ENCODE data around the gene OR8G1. TPM values are rescaled to one million over a fixed set of nuclear protein-coding genes. Genes with fewer than 3 reads are reported as not detected.

Gene OR8G1
- total RNA-seq, 2 experiments from 2014 or later = not detected

GRCh38 chr11:124211321-124211720 lies 29.6 kb upstream of the OR8G1 start:
- no peak overlapping the region for H3K4me3 ChIP-seq (ENCODE audit: low read depth, low read length, poor library complexity, severe bottlenecking)
- POLR2A ChIA-PET = interaction anchor here (0.5 to 0.7 kb wide), 2 partner anchors 10 to 38 kb away, joined by 3 read pairs; no protein-coding TSS in a partner anchor
- no peaks in the 10 kb centered on the region for H3K9me3 ChIP-seq (ENCODE audit: low read length)
- no peaks in the 10 kb centered on the region for H3K4me1 ChIP-seq (ENCODE audit: insufficient read depth, low read length, poor library complexity, severe bottlenecking)
- no TSS peak for BruUV-seq (replicated peaks)
- no peaks in the 10 kb centered on the region for H4K20me1 ChIP-seq (ENCODE audit: insufficient read depth, low read length)
- no peak for TF ChIP-seq CTCF (conservative IDR thresholded peaks at IDR 0.05; ENCODE audit: low read length)
- no peak for TF ChIP-seq EZH2phosphoT487 (IDR thresholded peaks at IDR 0.05; ENCODE audit: borderline replicate concordance, low read depth, low read length)
- H3K79me2 ChIP-seq (ENCODE audit: insufficient read depth, low read depth, low read length) = no peaks in the 10 kb centered on the region
- H3K4me2 ChIP-seq (ENCODE audit: low read length) = no peak overlapping the region
- no peak overlapping the region for H3K27ac ChIP-seq (ENCODE audit: low read depth, low read length, poor library complexity, severe bottlenecking)
- H3K36me3 ChIP-seq (ENCODE audit: insufficient read depth, low read length) = no peaks in the 10 kb centered on the region
- no peak for DNase-seq (ENCODE audit: low spot score)
- CTCF ChIA-PET (ENCODE audit: unreplicated experiment) = no interaction called here
- no peaks in the 10 kb centered on the region for H3K9me2 ChIP-seq (ENCODE audit: insufficient read depth, low read length)
- intact Hi-C loops (cut with micrococcal nuclease; ENCODE audit: unreplicated experiment) = no loop called here
- no peak overlapping the region for H2AFZ ChIP-seq (ENCODE audit: low read length)

GRCh38 chr11:124214027-124214426 lies 26.9 kb upstream of the OR8G1 start:
- Histone ChIP-seq H3K4me3 (ENCODE audit: low read depth, low read length, poor library complexity, severe bottlenecking) (no peak overlapping the region), H2AFZ (ENCODE audit: low read length) (no peak overlapping the region), H3K27ac (ENCODE audit: low read depth, low read length, poor library complexity, severe bottlenecking) (no peak overlapping the region), H3K4me1 (ENCODE audit: insufficient read depth, low read length, poor library complexity, severe bottlenecking) (no peaks in the 10 kb centered on the region), H4K20me1 (ENCODE audit: insufficient read depth, low read length) (no peaks in the 10 kb centered on the region), H3K9me3 (ENCODE audit: low read length) (no peaks in the 10 kb centered on the region), H3K9me2 (ENCODE audit: insufficient read depth, low read length) (no peaks in the 10 kb centered on the region), H3K4me2 (ENCODE audit: low read length) (no peak overlapping the region), H3K79me2 (ENCODE audit: insufficient read depth, low read depth, low read length) (no peaks in the 10 kb centered on the region), H3K36me3 (ENCODE audit: insufficient read depth, low read length) (no peaks in the 10 kb centered on the region)
- TF ChIP-seq EZH2phosphoT487 (IDR thresholded peaks at IDR 0.05; ENCODE audit: borderline replicate concordance, low read depth, low read length) (no peak), CTCF (conservative IDR thresholded peaks at IDR 0.05; ENCODE audit: low read length) (no peak)
- ChIA-PET POLR2A (interaction anchor here (1.4 kb wide), 1 partner anchor 28 kb away, joined by 4 read pairs; no protein-coding TSS in a partner anchor), CTCF (ENCODE audit: unreplicated experiment) (no interaction called here)
- DNase-seq (ENCODE audit: low spot score) = no peak
- intact Hi-C loops (cut with micrococcal nuclease; ENCODE audit: unreplicated experiment) = no loop called here
- BruUV-seq (replicated peaks) = no TSS peak

- POLR2A ChIA-PET = interaction anchor here (0.7 to 1.1 kb wide), 3 partner anchors 9 to 111 kb away, joined by 3 to 4 read pairs (median 3); no protein-coding TSS in a partner anchor
- Histone ChIP-seq H3K4me3 (ENCODE audit: low read depth, low read length, poor library complexity, severe bottlenecking) (no peak overlapping the region), H3K36me3 (ENCODE audit: insufficient read depth, low read length) (no peaks in the 10 kb centered on the region), H4K20me1 (ENCODE audit: insufficient read depth, low read length) (no peaks in the 10 kb centered on the region), H3K4me2 (ENCODE audit: low read length) (no peak overlapping the region), H3K79me2 (ENCODE audit: insufficient read depth, low read depth, low read length) (no peaks in the 10 kb centered on the region), H3K9me2 (ENCODE audit: insufficient read depth, low read length) (no peaks in the 10 kb centered on the region), H3K4me1 (ENCODE audit: insufficient read depth, low read length, poor library complexity, severe bottlenecking) (no peaks in the 10 kb centered on the region), H2AFZ (ENCODE audit: low read length) (no peak overlapping the region), H3K27ac (ENCODE audit: low read depth, low read length, poor library complexity, severe bottlenecking) (no peak overlapping the region), H3K9me3 (ENCODE audit: low read length) (no peaks in the 10 kb centered on the region)
- intact Hi-C loops (cut with micrococcal nuclease; ENCODE audit: unreplicated experiment) = no loop called here
- no TSS peak for BruUV-seq (replicated peaks)
- no peak for DNase-seq (ENCODE audit: low spot score)
- no peak for TF ChIP-seq CTCF (conservative IDR thresholded peaks at IDR 0.05; ENCODE audit: low read length)
- TF ChIP-seq EZH2phosphoT487 (IDR thresholded peaks at IDR 0.05; ENCODE audit: borderline replicate concordance, low read depth, low read length) = no peak
- CTCF ChIA-PET (ENCODE audit: unreplicated experiment) = no interaction called here
Measured at GRCh38 chr11:124219126-124219525, 21.8 kb upstream of the OR8G1 start.
